ENCODE data around the gene ITSN2.
"Not testable (repeated sequence)": the region's sequence is repeated elsewhere in the genome, so short reads cannot be mapped to it uniquely, and the experiment has no call there.

The ITSN2 gene

DNA sequence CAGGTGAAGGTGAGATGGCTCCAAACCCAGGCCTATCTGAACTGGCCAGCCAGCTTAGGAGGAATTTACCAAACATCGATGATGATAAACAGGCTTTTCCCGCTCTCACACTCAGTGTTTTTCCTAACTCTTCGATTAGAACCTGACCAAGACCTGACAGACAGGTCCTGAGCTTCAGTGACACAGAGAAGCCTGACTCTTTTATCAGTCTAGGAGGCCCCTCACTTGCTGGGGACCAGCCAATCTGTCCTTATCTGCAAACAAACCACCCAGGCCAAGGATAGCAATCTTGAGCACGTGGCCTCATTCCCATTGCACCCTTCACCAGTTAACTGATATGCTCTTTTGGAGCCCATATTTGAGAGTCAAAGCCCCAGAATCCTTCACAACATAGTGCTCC is 1.9 kb upstream of the ITSN2 start:
- no peak for DNase-seq

GRCh38 chr2:24360963-24361330 is 611 bp upstream of the ITSN2 start:
- no peak for DNase-seq

DNA sequence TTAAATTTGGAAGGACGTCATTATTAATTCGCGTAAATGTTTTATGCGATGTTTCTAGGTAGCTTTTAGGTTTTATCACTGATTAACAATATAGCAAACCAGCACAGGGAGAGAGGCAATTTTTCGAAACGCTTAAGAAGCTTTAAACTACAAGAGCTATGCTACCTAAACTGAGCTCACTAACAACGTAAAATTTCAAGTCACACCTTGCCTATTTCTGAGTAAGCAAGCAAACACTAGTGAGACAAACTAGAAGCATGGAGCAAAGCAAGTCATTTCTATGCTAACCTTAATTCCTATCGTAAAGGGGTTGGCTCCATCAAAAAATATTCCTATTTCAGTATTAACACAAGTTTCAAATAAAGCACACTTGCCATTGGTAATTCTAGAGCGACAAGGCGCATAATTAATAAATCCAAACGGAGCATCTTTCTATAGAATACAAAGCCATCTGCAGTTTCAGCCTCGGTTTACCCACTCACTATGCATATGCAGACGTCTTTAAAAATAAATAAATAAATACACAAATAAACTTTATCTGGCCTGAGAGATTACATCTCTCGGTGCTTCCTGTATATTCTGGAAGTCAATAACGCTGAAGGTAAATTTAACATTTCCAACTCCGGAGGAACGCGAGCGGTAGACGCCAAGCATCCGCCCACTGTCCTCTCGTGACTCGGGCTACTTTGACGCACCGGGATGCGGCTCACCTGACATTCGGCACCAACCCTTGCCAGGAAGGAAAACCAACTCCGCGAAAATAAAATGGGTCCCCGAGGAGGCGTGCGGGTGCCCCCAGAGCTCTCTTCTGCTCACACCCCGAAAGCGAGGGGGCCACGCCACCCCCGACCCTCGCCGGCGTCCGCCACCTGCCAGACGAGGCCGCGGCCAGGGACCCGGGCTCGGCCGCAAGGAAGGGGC is 947 bp downstream of the ITSN2 start:
- DNase-seq = no peak

DNA sequence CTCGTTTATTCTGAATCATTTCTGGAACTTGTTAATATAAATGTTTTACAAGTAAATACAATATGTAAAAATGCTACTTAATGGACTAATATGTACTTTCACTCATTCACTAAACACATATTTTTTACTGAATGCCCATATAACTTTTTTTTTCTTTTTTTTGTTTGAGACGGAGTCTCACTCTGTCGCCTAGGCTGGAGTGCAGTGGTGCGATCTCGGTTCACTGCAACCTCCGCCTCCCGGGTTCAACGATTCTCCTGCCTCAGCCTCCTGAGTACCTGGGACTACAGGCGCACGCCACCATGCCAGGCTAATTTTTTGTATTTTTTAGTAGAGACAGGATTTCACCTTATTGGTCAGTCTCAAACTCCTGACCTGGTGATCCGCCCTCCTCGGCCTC is 2.6 kb downstream of the ITSN2 start:
- not testable (repeated sequence) for DNase-seq

- not testable (repeated sequence) for DNase-seq
Observed at GRCh38 chr2:24357115-24357514, 3.2 kb downstream of the ITSN2 start.

DNA sequence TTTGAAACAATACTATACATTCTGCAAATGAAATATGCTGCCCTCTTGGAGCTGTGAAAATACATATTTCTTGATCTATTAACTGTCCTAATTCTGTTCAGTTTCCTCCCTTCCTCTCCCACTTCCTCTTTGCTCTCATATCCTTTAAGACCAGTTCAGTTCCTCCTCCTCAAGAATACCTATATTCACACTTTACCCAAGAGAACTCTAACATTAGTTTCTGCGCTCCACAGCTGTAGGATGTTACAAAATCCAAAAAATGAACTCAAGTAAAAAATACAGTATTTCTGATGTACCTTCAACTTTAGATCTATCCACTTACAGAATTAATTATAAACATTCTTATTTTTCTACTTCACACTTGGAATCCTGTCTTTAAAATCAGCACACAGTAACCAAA is 5.4 kb downstream of the ITSN2 start:
- DNase-seq = peak; percentile 59 to 64

- peak; percentile 40 to 46 for DNase-seq
Observed at GRCh38 chr2:24354395-24354794, 5.9 kb downstream of the ITSN2 start.

GRCh38 chr2:24353973-24354372 is 6.4 kb downstream of the ITSN2 start:
- DNase-seq = no peak

DNA sequence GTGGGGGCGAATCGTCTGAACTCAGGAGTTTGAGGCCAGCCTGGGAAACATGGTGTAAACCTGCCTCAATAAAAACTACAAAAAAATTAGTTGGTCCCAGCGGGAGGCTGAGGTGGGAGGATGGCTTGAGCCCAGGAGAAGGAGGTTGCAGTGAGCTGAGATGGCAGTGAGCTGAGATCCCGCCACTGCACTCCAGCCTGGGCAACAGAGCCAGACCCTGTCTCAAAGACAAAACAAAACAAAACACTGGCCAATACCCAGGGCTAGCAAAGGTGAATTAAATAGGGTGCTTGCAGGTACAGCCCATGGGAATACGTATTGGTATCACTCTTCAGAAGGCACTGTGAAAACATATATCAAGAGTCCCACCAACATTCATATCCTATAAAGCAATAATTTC is 7.0 kb downstream of the ITSN2 start:
- DNase-seq = no peak

GRCh38 chr2:24352664-24353063 is 7.7 kb downstream of the ITSN2 start:
- DNase-seq = no peak

- no peak for DNase-seq
Observed at GRCh38 chr2:24351981-24352380, 8.4 kb downstream of the ITSN2 start.

DNA sequence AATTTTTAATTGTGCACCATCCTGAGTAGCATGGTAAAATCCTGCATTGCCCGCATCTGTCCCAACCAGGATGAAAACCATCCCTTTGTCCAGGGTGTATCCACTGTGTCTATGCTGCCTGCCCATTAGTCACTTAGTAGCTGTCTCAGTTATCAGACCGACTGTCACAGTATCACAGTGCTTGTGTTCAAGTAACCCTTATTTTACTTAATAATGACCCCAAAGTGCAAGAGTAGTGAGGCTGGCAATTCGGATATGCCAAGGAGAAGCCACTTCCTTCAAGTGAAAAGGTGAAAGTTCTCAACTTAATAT is 8.8 kb downstream of the ITSN2 start:
- DNase-seq = no peak

DNA sequence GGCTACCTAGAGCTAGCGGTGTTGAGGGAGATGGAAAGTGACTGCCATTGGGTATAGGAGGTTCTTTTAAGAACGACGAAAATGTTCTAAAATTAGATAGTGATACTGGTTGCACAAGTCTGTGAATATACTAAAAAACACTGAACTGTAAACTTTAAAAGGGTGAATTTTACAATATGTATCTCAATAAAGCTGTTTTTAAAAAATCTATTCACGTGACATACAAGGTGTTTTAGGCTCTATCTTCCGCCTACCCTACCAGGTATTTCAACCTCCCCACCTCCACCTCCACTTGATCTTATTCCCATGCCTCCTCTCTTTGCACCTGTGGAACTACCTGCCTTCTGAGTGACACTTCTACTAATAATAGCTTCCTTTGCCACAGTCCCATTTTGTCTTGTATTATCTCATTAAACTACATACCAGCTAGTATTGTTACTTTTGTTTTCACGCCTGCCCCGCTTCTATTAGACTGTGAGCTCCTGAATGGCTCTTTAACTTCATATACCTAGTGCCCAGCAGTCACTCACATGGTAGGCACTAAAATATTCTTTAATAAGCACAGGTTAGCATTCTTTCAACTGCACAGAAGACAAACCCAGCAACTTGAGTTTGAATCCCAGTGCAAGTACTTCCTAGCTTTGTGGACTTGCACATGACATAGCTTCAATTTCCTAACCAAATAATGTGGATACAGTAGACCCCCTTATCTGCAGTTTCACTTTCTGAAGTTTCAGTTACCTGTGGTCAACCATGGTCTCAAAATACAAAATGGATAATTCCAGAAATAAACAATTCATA is 9.3 kb downstream of the ITSN2 start:
- DNase-seq = no peak

DNA sequence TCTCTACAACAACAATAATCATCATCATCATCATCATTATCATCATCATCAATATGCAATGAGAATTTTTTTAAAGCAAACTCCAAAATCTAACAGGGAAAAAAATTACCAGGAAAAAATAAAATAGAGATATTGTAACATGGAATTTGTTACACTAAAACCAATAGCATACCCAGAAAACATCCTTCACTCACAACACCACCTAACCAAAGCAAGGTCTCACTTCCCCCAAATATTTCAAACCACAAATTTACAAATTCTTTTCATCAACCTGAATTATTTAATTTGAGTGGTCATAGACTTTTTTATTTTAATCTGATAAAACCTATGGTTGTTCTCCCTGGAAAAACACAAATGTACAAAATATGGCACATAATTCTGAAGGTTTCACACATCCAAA is 11.2 kb downstream of the ITSN2 start:
- no peak for DNase-seq

DNA sequence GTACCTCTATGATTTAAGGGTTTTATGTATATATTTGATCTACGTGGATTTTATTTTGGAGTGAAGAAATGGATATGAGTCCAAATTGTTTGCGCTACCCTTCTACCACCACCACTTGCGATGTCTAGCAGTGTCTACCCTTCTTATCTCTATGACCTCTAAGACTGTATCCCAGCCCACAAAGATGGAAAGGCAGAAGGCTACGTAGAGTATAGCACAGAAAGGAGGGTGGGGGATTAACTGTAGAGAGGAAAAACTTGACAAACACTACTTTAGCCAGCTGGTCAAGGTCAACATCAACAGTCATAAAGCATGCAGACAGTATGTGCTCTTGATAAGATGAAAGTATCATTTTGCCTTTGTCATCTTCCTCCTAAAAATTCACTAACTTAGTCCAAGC is 14.4 kb downstream of the ITSN2 start:
- no peak for DNase-seq

DNA sequence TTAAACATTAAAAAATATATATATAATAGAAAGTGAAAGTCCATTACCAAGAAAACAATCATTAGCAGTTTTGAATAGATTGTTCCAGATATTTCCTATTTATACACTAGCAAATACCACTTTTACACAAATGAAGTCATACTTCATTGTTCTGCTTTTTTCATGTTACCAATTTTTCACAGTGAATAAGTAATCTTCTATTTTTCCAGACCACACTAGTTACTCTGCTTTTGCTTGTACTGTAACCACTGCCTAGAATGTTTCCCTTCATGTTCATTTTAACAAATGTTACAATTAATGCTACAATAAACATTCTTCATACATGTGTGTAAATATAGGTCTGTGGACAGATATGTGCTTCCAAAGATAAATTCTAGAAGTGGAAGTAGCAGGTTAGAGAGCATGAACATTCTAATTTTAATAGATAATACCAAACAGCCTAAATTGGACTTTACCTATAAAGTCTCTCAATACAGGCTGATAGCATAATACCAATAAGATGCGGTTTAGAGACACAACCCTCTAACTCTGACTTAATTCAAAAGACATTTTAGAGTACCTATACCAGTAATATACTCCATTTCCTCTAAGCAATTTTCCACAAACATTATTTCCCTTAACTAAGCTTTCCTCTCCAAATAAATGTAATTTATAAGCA is 17.0 kb downstream of the ITSN2 start:
- DNase-seq = peak in 1 of 2 experiments; percentile 5

DNA sequence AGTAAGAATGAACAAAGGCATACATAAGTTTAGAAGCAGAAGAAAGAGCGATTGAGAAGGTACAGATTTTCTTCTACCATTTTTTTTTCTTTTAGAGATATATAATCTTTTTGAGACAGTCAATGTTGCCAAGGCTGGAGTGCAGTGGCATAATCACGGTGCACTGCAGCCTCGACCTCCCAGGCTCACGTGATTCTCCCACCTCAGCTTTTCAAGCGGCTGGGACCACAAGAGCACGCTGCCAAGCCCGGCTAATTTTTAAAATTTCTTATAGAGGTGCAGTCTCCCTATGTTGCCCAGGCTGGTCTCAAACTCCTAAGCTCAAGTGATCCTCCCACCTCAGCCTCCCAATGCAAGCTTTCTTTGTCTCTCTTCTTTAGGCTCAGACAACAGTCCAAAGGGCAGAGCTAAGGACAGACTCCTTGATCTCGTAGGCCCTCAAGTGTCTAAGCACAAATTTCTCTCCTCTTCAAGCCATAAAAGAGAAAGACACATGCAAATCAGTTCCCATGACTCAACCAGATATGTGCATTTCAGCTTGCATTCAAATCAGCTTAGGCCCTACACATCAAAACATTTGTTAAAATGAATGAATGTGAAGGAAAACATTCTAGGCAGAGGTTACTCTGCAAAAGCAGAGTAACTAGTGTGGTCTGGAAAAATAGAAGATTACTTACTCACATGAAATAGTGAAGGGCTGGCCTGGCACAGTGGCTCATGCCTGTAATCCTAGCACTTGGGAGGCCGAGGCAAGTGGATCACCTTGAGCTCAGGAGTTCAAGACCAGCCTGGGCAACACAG is 18.0 kb downstream of the ITSN2 start:
- no peak for DNase-seq

DNA sequence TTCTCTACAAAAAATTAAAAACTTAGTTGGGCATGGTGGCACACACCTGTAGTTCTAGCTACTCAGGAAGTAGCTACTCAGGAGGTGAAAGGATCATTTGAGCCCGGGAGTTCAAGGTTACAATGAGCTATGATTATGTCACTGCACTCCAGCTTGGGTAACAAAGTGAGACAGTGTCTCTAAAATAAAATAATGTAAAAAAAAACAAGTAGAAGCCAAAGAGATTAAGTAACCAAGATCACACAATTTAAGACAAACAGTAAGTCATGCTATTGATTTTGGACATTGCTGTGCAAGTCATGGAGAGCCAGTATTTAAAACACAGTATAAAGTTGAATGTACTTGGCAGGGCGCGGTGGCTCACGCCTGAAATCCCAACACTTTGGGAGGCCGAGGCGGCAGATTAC is 20.5 kb downstream of the ITSN2 start:
- no peak for DNase-seq

DNA sequence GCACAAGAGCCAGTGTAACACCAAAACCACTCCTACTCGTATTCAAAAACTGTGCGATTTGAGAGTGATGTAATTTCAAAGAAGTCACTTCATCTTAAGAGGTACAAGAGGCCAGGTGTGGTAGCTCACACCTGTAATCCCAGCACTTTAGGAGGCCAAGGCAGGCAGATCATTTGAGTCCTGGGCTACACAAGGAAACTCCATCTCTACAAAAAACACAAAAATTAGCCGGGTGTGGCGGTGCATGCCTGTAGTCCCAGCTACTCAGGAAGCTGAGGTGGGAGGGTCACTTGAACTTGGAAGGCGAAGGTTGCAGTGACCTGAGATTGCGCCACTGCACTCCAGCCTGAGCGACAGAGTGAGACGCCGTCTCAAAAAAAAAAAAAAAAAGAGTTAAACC is 21.2 kb downstream of the ITSN2 start:
- not testable (repeated sequence) for DNase-seq

DNA sequence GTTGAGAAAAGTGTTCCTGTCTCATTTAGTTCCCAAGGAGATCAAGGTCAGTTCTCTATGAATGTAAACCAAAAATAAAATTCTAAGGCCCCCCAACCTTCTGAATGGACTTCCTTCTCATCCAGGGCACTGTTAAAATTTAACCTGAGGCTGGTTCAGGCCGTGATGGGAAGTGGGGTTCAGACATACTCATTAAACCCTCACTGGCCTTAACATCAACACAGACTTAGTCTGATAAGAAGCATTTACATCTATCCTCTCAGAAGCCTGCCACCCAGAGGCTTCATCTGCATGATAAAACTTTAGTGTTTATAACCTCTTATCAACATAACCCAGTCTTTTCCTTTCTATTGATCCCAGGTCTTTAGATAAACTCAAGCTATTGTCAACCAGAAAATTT is 22.4 kb downstream of the ITSN2 start:
- no peak for DNase-seq

GRCh38 chr2:24336811-24337210 is 23.5 kb downstream of the ITSN2 start:
- peak; percentile 3 to 23 for DNase-seq

DNA sequence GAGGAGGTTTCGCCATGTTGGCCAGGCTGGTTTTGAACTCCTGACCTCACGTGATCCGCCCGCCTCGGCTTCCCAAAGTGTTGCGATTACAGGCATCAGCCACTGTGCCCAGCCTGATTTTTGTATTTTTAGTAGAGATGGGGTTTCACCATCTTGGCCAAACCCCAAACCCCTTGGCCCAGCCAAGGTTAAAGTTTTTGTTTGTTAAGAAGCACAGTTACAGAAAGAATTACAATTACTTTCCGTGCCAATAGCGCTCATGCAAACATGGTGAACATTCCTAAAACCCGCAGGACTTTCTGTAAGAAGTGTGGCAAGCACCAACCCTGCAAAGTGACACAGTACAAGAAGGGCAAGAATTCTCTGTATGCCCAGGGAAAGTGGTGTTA is 26.1 kb downstream of the ITSN2 start:
- no peak for DNase-seq
